Tibial nerve (tissue), 4 donors: ENCODE measurements around the gene ARFGAP1.

Experiments
- CTCF ChIP-seq, 5 experiments: fragments of 200-600 bp in 3 of 5; fragments of 450-650 bp in 2 of 5; sonication (generic) in 3 of 5; IDR thresholded peaks; one replicate each; pipeline ENCODE4 v1.5.1; 2016 to 2019; ENCODE audit warnings: antibody characterized with exemption in 5 of 5, mild to moderate bottlenecking in 3 of 5, moderate library complexity in 2 of 5
- EP300 ChIP-seq, 2 donors: sonication (generic); formaldehyde crosslinking; IDR thresholded peaks; one replicate each; pipeline ENCODE4 v1.6.1; 2017; ENCODE audit warnings: antibody characterized with exemption in 2 of 2, mild to moderate bottlenecking in 1 of 2
- POLR2A ChIP-seq, 2 donors: fragments of 450-650 bp; IDR thresholded peaks; one replicate each; pipeline ENCODE4 v1.6.1; 2017; ENCODE audit warnings: antibody characterized with exemption in 2 of 2, mild to moderate bottlenecking in 2 of 2, moderate library complexity in 2 of 2

DNA sequence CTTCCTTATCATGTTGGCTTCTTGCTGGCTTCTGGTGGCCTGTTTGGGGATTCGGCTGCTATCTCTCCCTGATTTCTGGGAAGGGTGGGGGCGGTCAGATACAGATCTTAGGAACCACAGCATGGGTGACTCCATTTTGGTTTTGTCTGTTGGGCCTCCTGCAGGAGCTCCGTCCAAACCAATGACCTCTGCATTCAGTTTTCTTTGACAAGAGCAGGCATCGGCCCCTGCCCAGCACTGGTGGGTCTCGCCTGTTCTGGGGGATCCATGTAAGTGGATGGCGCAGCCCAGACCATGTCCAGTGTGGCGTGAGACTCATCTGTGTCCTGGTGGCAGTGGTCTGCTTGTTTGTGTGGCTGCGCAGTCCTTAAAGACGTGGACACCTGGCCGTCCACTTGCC is 8.6 kb upstream of the ARFGAP1 start:
- TF ChIP-seq CTCF (IDR thresholded peaks at IDR 0.05) (no peak), POLR2A (IDR thresholded peaks at IDR 0.05) (no peak), EP300 (IDR thresholded peaks at IDR 0.05) (no peak)
